ENCODE measurements around the gene KLHL29.

The KLHL29 gene

GRCh38 chr2:23399674-23400261 lies 14.8 kb downstream of the KLHL29 start:
- no peak for DNase-seq

GRCh38 chr2:23400703-23401102 lies 15.7 kb downstream of the KLHL29 start:
- DNase-seq = no peak

GRCh38 chr2:23401427-23402204 lies 16.6 kb downstream of the KLHL29 start:
- no peak for DNase-seq

- no peak for DNase-seq
Observed at GRCh38 chr2:23402205-23402740, 17.3 kb downstream of the KLHL29 start.

GRCh38 chr2:23404426-23404825 lies 19.4 kb downstream of the KLHL29 start:
- no peak for DNase-seq

GRCh38 chr2:23409248-23409647 lies 24.3 kb downstream of the KLHL29 start:
- no peak for DNase-seq

- DNase-seq = no peak
Observed at GRCh38 chr2:23410596-23410995, 25.6 kb downstream of the KLHL29 start.

- DNase-seq = no peak
Observed at GRCh38 chr2:23411752-23412431, 26.9 kb downstream of the KLHL29 start.

GRCh38 chr2:23412556-23413155 lies 27.7 kb downstream of the KLHL29 start:
- no peak for DNase-seq

GRCh38 chr2:23413641-23414040 lies 28.7 kb downstream of the KLHL29 start:
- DNase-seq = no peak

GRCh38 chr2:23414106-23414505 lies 29.1 kb downstream of the KLHL29 start:
- DNase-seq = no peak

- no peak for DNase-seq
Observed at GRCh38 chr2:23414871-23415270, 29.9 kb downstream of the KLHL29 start.

GRCh38 chr2:23417310-23417709 lies 32.3 kb downstream of the KLHL29 start:
- no peak for DNase-seq

- DNase-seq = no peak
Observed at GRCh38 chr2:23418056-23418455, 33.1 kb downstream of the KLHL29 start.

GRCh38 chr2:23418461-23418911 lies 33.5 kb downstream of the KLHL29 start:
- DNase-seq = no peak

GRCh38 chr2:23419171-23420090 lies 34.5 kb downstream of the KLHL29 start:
- DNase-seq = no peak

GRCh38 chr2:23420091-23420839 lies 35.3 kb downstream of the KLHL29 start:
- DNase-seq = no peak

- DNase-seq = no peak
Observed at GRCh38 chr2:23420840-23421476, 36.0 kb downstream of the KLHL29 start.

- DNase-seq = no peak
Observed at GRCh38 chr2:23422089-23423061, 37.4 kb downstream of the KLHL29 start.
